K562 (cell line): Measurements from ENCODE around the gene PSMB10. TPM values are rescaled to one million over a fixed set of nuclear protein-coding genes. Genes with fewer than 3 reads are reported as not detected.
A peak's percentile ranks its signal among the peaks of the same experiment; 100 is the strongest.

Source experiments
- ATAC-seq: fragments of 200-7000 bp; cut with Tn5 transposase; 3 replicates; pipeline ENCODE4 v1.9.1; 2020; ENCODE audit warnings: moderate library complexity
- BruUV-seq: library from RNA; stranded (reverse); fragments of 400-500 nt; replicated peaks from 2 replicates; lab custom pipeline; 2021; lab: Mats Ljungman, UMichigan
- CTCF ChIA-PET: fragments of 300-600 bp; formaldehyde crosslinking; extraction: SDS; loops from one replicate; lab custom pipeline; 2021; ENCODE audit warnings: low intra/inter-chr PET ratio; lab: Yijun Ruan, JAX
- POLR2A ChIA-PET: fragments of 300-600, 350-650 bp; sonication (Branson Sonifier 250); formaldehyde crosslinking; extraction: SDS; loops from one replicate; lab custom pipeline; 2021; ENCODE audit warnings: antibody characterized with exemption, inconsistent platforms; lab: Yijun Ruan, JAX
- DNase-seq, 4 experiments: peaks; one replicate each; pipeline versions ENCODE4 v3.0.0 to v3.0.0-alpha.2; 2011 to 2018; ENCODE audit warnings: low spot score in 3 of 4, mixed read lengths in 3 of 4; ENCODE audit errors: extremely low read depth in 1 of 4
- FAIRE-seq: peaks from 2 replicates; lab custom pipeline; 2011; peaks lifted over from hg19 to GRCh38; lab: Jason Lieb, UNC
- H2AFZ ChIP-seq: 2 replicates; pipeline ENCODE4 v1.6.0; 2011; ENCODE audit warnings: low read depth, low read length, control low read depth, inconsistent platforms
- H3K27ac ChIP-seq: fragments of 200-600 bp; 3 replicates; pipeline ENCODE4 v1.8.0; 2011; ENCODE audit warnings: low read depth, mild to moderate bottlenecking, control low read depth, inconsistent platforms, low read length, moderate library complexity, mixed read lengths; ENCODE audit errors: extremely low read depth
- H3K27me3 ChIP-seq, 2 experiments: fragments of 300-600 bp in 1 of 2; 2 replicates in 1 of 2; 3 replicates in 1 of 2; pipeline versions ENCODE4 v1.6.0 to v1.8.0; 2011; ENCODE audit warnings: inconsistent platforms in 2 of 2, low read length in 2 of 2, mild to moderate bottlenecking in 1 of 2, mixed read lengths in 1 of 2, moderate library complexity in 1 of 2; ENCODE audit not compliant: control insufficient read depth in 2 of 2, insufficient read depth in 2 of 2
- H3K36me3 ChIP-seq: fragments of 300-600 bp; 3 replicates; pipeline ENCODE4 v1.8.0; 2011; ENCODE audit warnings: mild to moderate bottlenecking, low read length, inconsistent platforms; ENCODE audit not compliant: control insufficient read depth, insufficient read depth
- H3K4me1 ChIP-seq, 2 experiments: fragments of 200-600 bp in 1 of 2; replicated peaks in 1 of 2; 2 replicates in 1 of 2; 3 replicates in 1 of 2; pipeline versions ENCODE4 v1.5.1 to v1.8.0; 2011; ENCODE audit warnings: inconsistent platforms in 2 of 2, low read length in 2 of 2, mild to moderate bottlenecking in 1 of 2, mixed read lengths in 1 of 2, moderate library complexity in 1 of 2; ENCODE audit not compliant: control insufficient read depth in 2 of 2, insufficient read depth in 2 of 2
- H3K4me2 ChIP-seq: 2 replicates; pipeline ENCODE4 v1.6.1; 2011; ENCODE audit warnings: low read length, control low read depth, inconsistent platforms, mixed read lengths; ENCODE audit not compliant: insufficient read depth
- H3K4me3 ChIP-seq: fragments of 200-600 bp; sonication (generic), shearing (Covaris generic); 2 replicates; pipeline ENCODE4 v1.5.1; 2016; ENCODE audit warnings: control low read depth, inconsistent platforms
- H3K79me2 ChIP-seq: fragments of 200-600 bp; 3 replicates; pipeline ENCODE4 v1.8.0; 2011; ENCODE audit warnings: low read length, inconsistent platforms; ENCODE audit not compliant: control insufficient read depth, insufficient read depth
- H3K9ac ChIP-seq, 2 experiments: 2 replicates each; pipeline versions ENCODE4 v1.6.0 to v1.6.1; 2011; ENCODE audit warnings: low read depth in 2 of 2, low read length in 2 of 2, control low read depth in 1 of 2, inconsistent platforms in 1 of 2, mild to moderate bottlenecking in 1 of 2, mixed read lengths in 1 of 2; ENCODE audit not compliant: insufficient read depth in 1 of 2
- H3K9me1 ChIP-seq: one replicate; pipeline ENCODE4 v1.6.0; 2011; ENCODE audit warnings: inconsistent platforms, mild to moderate bottlenecking, low read length, moderate library complexity; ENCODE audit not compliant: control insufficient read depth, insufficient read depth
- H3K9me3 ChIP-seq: replicated peaks from 2 replicates; pipeline ENCODE4 v1.5.1; 2011; ENCODE audit warnings: low read depth, low read length, inconsistent platforms; ENCODE audit not compliant: control insufficient read depth, insufficient read depth
- H4K20me1 ChIP-seq: replicated peaks from 2 replicates; pipeline ENCODE4 v1.6.1; 2011; ENCODE audit warnings: low read length, inconsistent platforms, mixed read lengths; ENCODE audit not compliant: control insufficient read depth, insufficient read depth
- ARID1B ChIP-seq: fragments of 450-650 bp; IDR thresholded peaks from 2 replicates; pipeline ENCODE4 v1.6.1; 2016; ENCODE audit warnings: antibody characterized with exemption, mild to moderate bottlenecking, inconsistent platforms
- ARID2 ChIP-seq: fragments of 450-650 bp; IDR thresholded peaks from 2 replicates; pipeline ENCODE4 v1.6.1; 2017; ENCODE audit warnings: antibody characterized with exemption, mild to moderate bottlenecking
- CBFA2T3 ChIP-seq: fragments of 450-650 bp; IDR thresholded peaks from 2 replicates; pipeline ENCODE4 v1.6.1; 2017
- ELF4 ChIP-seq: fragments of 450-650 bp; formaldehyde crosslinking; IDR thresholded peaks from 2 replicates; pipeline ENCODE4 v1.4.0; 2022; ENCODE audit warnings: missing genetic modification characterization
- ERF ChIP-seq: fragments of 450-650 bp; formaldehyde crosslinking; IDR thresholded peaks from 2 replicates; pipeline ENCODE4 v1.4.0; 2020; ENCODE audit warnings: mild to moderate bottlenecking, mixed read lengths
- GABPA ChIP-seq: fragments of 200-800 bp; sonication (Bioruptor generic); conservative IDR thresholded peaks from 2 replicates; pipeline ENCODE4 v1.6.1; 2016; ENCODE audit warnings: low read depth, missing genetic modification characterization, missing compliant biosample characterization
- NR4A1 ChIP-seq, 2 experiments: fragments of 250-450 bp in 1 of 2; fragments of 450-650 bp in 1 of 2; sonication (Bioruptor Pico) in 1 of 2; IDR thresholded peaks; 2 replicates each; pipeline versions ENCODE4 v1.4.0 to v1.6.1; 2016 to 2020; ENCODE audit warnings: mild to moderate bottlenecking in 2 of 2, missing compliant biosample characterization in 1 of 2, missing genetic modification characterization in 1 of 2, moderate library complexity in 1 of 2
- PML ChIP-seq: IDR thresholded peaks from 2 replicates; pipeline ENCODE4 v1.6.1; 2012; ENCODE audit warnings: low read length, inconsistent platforms
- RCOR1 ChIP-seq, 2 experiments: IDR thresholded peaks; 2 replicates each; pipeline ENCODE4 v1.6.1; 2012; ENCODE audit warnings: low read depth in 2 of 2, low read length in 2 of 2, borderline replicate concordance in 1 of 2, improper control_type of control experiment in 1 of 2
- SFPQ ChIP-seq: fragments of 200-400 bp; formaldehyde crosslinking; IDR thresholded peaks from 2 replicates; pipeline ENCODE4 v1.6.1; 2017; ENCODE audit warnings: mild to moderate bottlenecking, low read depth, low read length, moderate library complexity
- SP1 ChIP-seq: sonication (generic); formaldehyde crosslinking; IDR thresholded peaks from 2 replicates; pipeline ENCODE4 v1.8.1; 2022; ENCODE audit warnings: mild to moderate bottlenecking, missing genetic modification reagents
- TCF7L2 ChIP-seq: fragments of 150-350 bp; IDR thresholded peaks from 2 replicates; pipeline ENCODE4 v1.6.1; 2016; ENCODE audit warnings: low read depth, mild to moderate bottlenecking, low read length, moderate library complexity
- TOE1 ChIP-seq, 2 experiments: fragments of 450-650 bp in 1 of 2; sonication (generic) in 1 of 2; formaldehyde crosslinking in 1 of 2; IDR thresholded peaks; 2 replicates each; pipeline versions ENCODE4 v1.7.1 to v1.8.0; 2016 to 2022; ENCODE audit warnings: borderline replicate concordance in 2 of 2, mild to moderate bottlenecking in 2 of 2, antibody characterized with exemption in 1 of 2, inconsistent platforms in 1 of 2, low read depth in 1 of 2, missing genetic modification reagents in 1 of 2, moderate library complexity in 1 of 2
- ZNF140 ChIP-seq: fragments of 250-450 bp; sonication (Bioruptor Pico); IDR thresholded peaks from 2 replicates; pipeline ENCODE4 v1.8.0; 2021; ENCODE audit warnings: moderate library complexity, mild to moderate bottlenecking, inconsistent platforms
- ZNF212 ChIP-seq: fragments of 450-650 bp; formaldehyde crosslinking; IDR thresholded peaks from 2 replicates; pipeline ENCODE4 v1.4.0; 2020; ENCODE audit warnings: mild to moderate bottlenecking
- ZNF507 ChIP-seq: conservative IDR thresholded peaks from 2 replicates; pipeline ENCODE4 v1.6.1; 2017; ENCODE audit warnings: missing genetic modification characterization, missing compliant biosample characterization
- ZNF695 ChIP-seq: fragments of 450-650 bp; formaldehyde crosslinking; IDR thresholded peaks from 2 replicates; pipeline ENCODE4 v1.4.0; 2020; ENCODE audit warnings: mild to moderate bottlenecking, moderate library complexity
- WGBS: fragments of 100-300 bp; shearing (Covaris generic); methylation state at CpG from one replicate; pipeline ENCODE4 v1.1.6; 2016; ENCODE audit warnings: low coverage, mixed read lengths; ENCODE audit not compliant: insufficient coverage; ENCODE audit errors: missing lambda C conversion rate; 5-methylcytosine and 5-hydroxymethylcytosine counted together
- in situ Hi-C: fragments of 300-500 bp; cut with MboI; formaldehyde crosslinking; loops from 4 replicates; pipeline ENCODE4 v1.15.0; 2018; ENCODE audit warnings: inconsistent platforms, mixed read lengths
- intact Hi-C: fragments of 100-400 bp; cut with micrococcal nuclease; formaldehyde crosslinking; loops from 2 replicates; pipeline ENCODE4 v1.14.2; 2022
- polyA plus RNA-seq, 8 experiments: library from polyadenylated mRNA; depleted of rRNA in 4 of 8; stranded (reverse) in 5 of 8; unstranded in 3 of 8; fragments of >200 nt; fragmentation: Nextera tagmentation in 2 of 8; fragmentation: Illumina TruSeq in 1 of 8; extraction: Ambion mirVana in 2 of 8; extraction: Trizol in 1 of 8; gene quantifications; 2 replicates each; pipeline versions ENCODE4 v1.2.1 to v1.2.3, GENCODE V29; 2011 to 2014; ENCODE audit warnings: inconsistent platforms in 1 of 8, missing spikeins in 1 of 8
- total RNA-seq, 7 experiments: library from RNA; depleted of rRNA in 6 of 7; stranded (reverse); fragments of >200 nt in 6 of 7; fragmentation: Illumina TruSeq in 2 of 7; extraction: Trizol in 2 of 7; gene quantifications; 2 replicates each; pipeline versions ENCODE4 v1.2.1 to v1.2.3, GENCODE V29; 2011 to 2021; ENCODE audit warnings: low replicate concordance in 1 of 7

Gene PSMB10
- total and polyA plus RNA-seq, 9 of the 15 experiments (the other 6 are each of a cell fraction or from before 2014, with no cell fraction given), result 11.7 to 105 (median 51.0) TPM

- peak; percentile 18 for ATAC-seq
- 29% methylated on average over 34 of the region's 40 CpGs for WGBS
- TF ChIP-seq ARID2 (no peak), RCOR1 (IDR thresholded peaks at IDR 0.05; ENCODE audit: borderline replicate concordance in 1 of 2, low read depth in 2 of 2, low read length in 2 of 2) (no peak), ZNF507 (no peak), SFPQ (no peak), ELF4 (CRISPR knock-in tag) (no peak), ZNF212 (no peak), ZNF695 (no peak), ZNF140 (CRISPR knock-in tag) (no peak), ARID1B (peak; percentile 31; the same call in 1 of the 2 replicates), GABPA (no peak), NR4A1 (CRISPR knock-in tag; IDR thresholded peaks at IDR 0.05) (no peak), NR4A1 (tag; IDR thresholded peaks at IDR 0.05) (no peak), TCF7L2 (no peak), ERF (CRISPR knock-in tag) (no peak), PML (no peak), TOE1 (IDR thresholded peaks at IDR 0.05; ENCODE audit: borderline replicate concordance) (no peak), TOE1 (CRISPR knock-in tag; IDR thresholded peaks at IDR 0.05; ENCODE audit: borderline replicate concordance, low read depth) (no peak), SP1 (CRISPR knock-in tag) (peak; percentile 3; the same call in 1 of the 2 replicates), CBFA2T3 (peak; percentile 33)
These were observed 32.8 kb upstream of the PSMB10 start for GRCh38 chr16:67969254-67970039.

More at GRCh38 chr16:67969254-67970039, 32.8 kb upstream of the PSMB10 start:
- Histone ChIP-seq H3K79me2 (peaks cover 28% of the 10 kb centered on the region), H4K20me1 (peaks cover 13% of the 10 kb centered on the region), H2AFZ (peak overlapping the region; percentile 97), H3K9ac (peak overlapping the region; percentile 95 to 97), H3K4me2 (peak overlapping the region; percentile 98), H3K36me3 (peaks cover 14% of the 10 kb centered on the region; the same call in 2 of the 3 replicates), H3K4me3 (peak overlapping the region; percentile 84), H3K27ac (peak overlapping the region; percentile 94), H3K27me3 (no peaks in the 10 kb centered on the region), H3K4me1 (peaks cover 21 to 38% of the 10 kb centered on the region in 2 experiments; a peak in 4 of 5 replicates), H3K9me1 (peaks cover 8% of the 10 kb centered on the region), H3K9me3 (no peaks in the 10 kb centered on the region)
- intact Hi-C loops (no loop called here), in situ Hi-C loops (no loop called here)
- POLR2A ChIA-PET, result interaction anchor here (0.5 to 1.0 kb wide), 3 partner anchors 12 to 264 kb away, joined by 3 to 4 read pairs (median 4); partner anchors contain the start of gene PSMB10
- peak; percentile 74 for FAIRE-seq
- peak; percentile 56 to 76 (median 70) for DNase-seq
- no TSS peak for BruUV-seq
- CTCF ChIA-PET, result no interaction called here
